HUES6 (cell line): ENCODE data around the gene RBM45.
"Not testable (repeated sequence)": the region's sequence is repeated elsewhere in the genome, so short reads cannot be mapped to it uniquely, and the experiment has no call there.

Source experiments
- H3K27ac ChIP-seq: 2 replicates; pipeline ENCODE4 v1.7.0; 2013; ENCODE audit warnings: low read depth, mild to moderate bottlenecking, low read length, inconsistent platforms
- H3K27me3 ChIP-seq: 2 replicates; pipeline ENCODE4 v1.6.1; 2013; ENCODE audit warnings: low read length; ENCODE audit not compliant: control insufficient read depth, insufficient read depth
- H3K36me3 ChIP-seq: 2 replicates; pipeline ENCODE4 v1.6.1; 2013; ENCODE audit warnings: low read length; ENCODE audit not compliant: control insufficient read depth, insufficient read depth
- H3K4me1 ChIP-seq: 2 replicates; pipeline ENCODE4 v1.6.1; 2013; ENCODE audit warnings: low read length; ENCODE audit not compliant: control insufficient read depth, insufficient read depth
- H3K4me3 ChIP-seq: 2 replicates; pipeline ENCODE4 v1.5.1; 2013; ENCODE audit warnings: low read depth, low read length
- H3K9ac ChIP-seq: one replicate; pipeline ENCODE4 v1.6.1; 2013; ENCODE audit warnings: mild to moderate bottlenecking, low read length
- H3K9me3 ChIP-seq: 2 replicates; pipeline ENCODE4 v1.6.1; 2013; ENCODE audit warnings: low read depth, low read length; ENCODE audit not compliant: control insufficient read depth, insufficient read depth

The RBM45 gene

GRCh38 chr2:178075006-178075326 lies 37.3 kb upstream of the RBM45 start:
- Histone ChIP-seq H3K9me3 (0 out of 2 replicates have a peak, but pooled peaks cover 6% of the 10 kb centered on the region), H3K9ac (no peak overlapping the region), H3K4me3 (no peak overlapping the region), H3K36me3 (no peaks in the 10 kb centered on the region), H3K4me1 (peaks cover 4% of the 10 kb centered on the region; the same call in 1 of the 2 replicates), H3K27me3 (peaks cover 36% of the 10 kb centered on the region), H3K27ac (no peak overlapping the region)

DNA sequence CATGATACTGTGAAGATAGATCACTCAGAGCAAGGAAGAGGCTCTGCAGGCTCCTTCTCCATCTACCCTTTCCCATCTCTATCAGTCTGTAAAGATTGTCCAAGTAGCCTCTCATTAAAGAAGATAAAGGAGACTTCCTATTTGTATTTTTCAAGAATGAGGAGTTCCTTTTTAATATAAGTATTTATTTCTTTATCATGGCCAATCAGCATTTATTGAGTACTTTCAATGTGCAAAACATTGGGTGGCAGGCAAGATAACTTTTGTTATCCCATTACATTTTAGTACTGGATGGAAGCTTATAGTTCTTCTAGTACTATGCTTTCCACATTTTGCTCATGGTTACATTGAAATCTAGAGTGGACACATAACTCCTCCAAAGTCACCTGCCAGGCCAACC lies 36.1 kb upstream of the RBM45 start:
- H3K9ac ChIP-seq: no peak overlapping the region

DNA sequence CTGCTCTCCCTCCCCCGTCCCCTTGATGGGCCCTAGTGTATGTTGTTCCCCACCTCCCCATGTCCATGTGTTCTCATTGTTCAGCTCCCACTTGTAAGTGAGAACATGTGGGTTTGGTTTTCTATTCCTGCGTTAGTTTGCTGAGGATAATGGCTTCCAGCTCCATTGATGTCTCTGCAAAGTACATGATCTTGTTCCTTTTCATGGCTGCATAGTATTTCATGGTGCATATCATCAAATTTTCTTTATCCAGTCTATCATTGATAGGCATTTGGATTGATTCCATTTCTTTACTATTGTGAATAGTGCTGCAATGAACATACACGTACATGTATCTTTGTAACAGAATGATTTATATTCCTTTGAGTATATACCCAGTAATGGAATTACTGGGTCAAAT lies 33.0 kb upstream of the RBM45 start:
- H3K4me3 ChIP-seq, H3K27me3 ChIP-seq, H3K4me1 ChIP-seq, H3K9ac ChIP-seq, H3K9me3 ChIP-seq, H3K27ac ChIP-seq, H3K36me3 ChIP-seq: not testable (repeated sequence)

More for the DNA sequence above, 36.1 kb upstream of the RBM45 start:
- Histone ChIP-seq H3K36me3 (no peaks in the 10 kb centered on the region), H3K27ac (no peak overlapping the region), H3K4me1 (peaks cover 4% of the 10 kb centered on the region; the same call in 1 of the 2 replicates), H3K4me3 (no peak overlapping the region), H3K27me3 (peaks cover 30% of the 10 kb centered on the region), H3K9me3 (0 out of 2 replicates have a peak, but pooled peaks cover 6% of the 10 kb centered on the region)

DNA sequence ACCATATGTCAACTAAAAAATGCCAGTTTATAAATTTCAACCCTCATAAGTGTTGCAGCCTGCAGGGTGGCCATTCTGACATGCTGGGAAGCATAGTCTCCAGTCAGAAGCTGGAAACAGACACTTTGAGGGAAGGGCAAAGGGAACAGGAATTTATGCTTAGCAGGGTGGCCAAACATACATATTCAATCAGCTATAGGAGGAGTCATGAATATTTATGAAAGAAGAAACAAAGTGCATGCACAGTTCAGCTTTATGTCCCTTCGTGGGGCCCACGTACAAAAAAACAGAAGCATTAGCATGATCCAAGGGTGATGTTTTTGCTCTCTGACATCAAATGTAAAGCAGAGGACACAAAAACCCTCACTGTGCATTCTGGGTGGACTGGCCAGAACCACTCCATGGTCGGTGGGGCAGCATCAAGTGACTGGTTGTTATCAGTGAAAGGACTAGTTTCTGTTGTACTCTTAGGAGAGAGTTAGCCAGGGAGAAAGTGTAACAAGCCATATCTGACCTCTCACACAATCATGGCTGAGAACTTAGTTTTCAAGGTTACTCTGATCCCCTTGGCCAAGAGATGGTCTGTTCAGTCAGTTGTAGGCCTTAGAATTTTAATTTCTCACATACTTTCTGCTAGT lies 29.7 kb upstream of the RBM45 start:
- Histone ChIP-seq H3K36me3 (no peaks in the 10 kb centered on the region), H3K27me3 (no peaks in the 10 kb centered on the region), H3K9me3 (0 out of 2 replicates have a peak, but pooled peaks cover 6% of the 10 kb centered on the region), H3K9ac (no peak overlapping the region), H3K4me1 (no peaks in the 10 kb centered on the region), H3K4me3 (no peak overlapping the region), H3K27ac (no peak overlapping the region)

- H3K4me3 ChIP-seq: no peak overlapping the region
- H3K4me1 ChIP-seq: no peaks in the 10 kb centered on the region; the same call in 1 of the 2 replicates
- H3K9ac ChIP-seq: no peak overlapping the region
- H3K9me3 ChIP-seq: 0 out of 2 replicates have a peak, but pooled peaks cover 4% of the 10 kb centered on the region
- H3K27ac ChIP-seq: no peak overlapping the region
- no peaks in the 10 kb centered on the region for H3K36me3 ChIP-seq
- no peaks in the 10 kb centered on the region for H3K27me3 ChIP-seq
These were observed 28.0 kb upstream of the RBM45 start for GRCh38 chr2:178084273-178084672.

DNA sequence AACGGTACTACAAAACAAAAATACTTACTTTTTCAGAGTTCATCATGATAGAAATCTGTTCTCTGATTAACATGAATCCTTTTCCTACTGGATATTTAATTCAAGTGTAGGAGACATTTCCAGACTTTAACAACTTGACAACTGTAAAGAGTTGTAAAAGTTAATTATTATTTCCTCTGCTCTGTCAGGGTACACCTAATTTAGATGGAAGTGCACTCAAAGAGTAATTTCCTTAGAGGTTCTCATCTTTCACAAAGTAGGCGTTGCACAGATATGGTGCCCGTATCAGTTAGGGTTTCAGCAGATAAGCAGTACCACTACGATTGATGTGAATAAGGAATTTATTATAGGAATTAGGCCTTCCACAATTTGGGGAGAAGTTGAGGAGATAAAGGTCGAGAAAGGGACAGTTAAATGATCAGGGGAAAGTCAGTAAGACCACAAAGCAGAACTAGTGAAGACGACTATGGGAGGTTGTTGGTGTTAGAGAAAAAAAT lies 23.4 kb upstream of the RBM45 start:
- Histone ChIP-seq H3K9me3 (no peaks in the 10 kb centered on the region), H3K27ac (no peak overlapping the region), H3K27me3 (no peaks in the 10 kb centered on the region), H3K4me3 (no peak overlapping the region), H3K4me1 (no peaks in the 10 kb centered on the region; the same call in 1 of the 2 replicates), H3K36me3 (no peaks in the 10 kb centered on the region), H3K9ac (no peak overlapping the region)

GRCh38 chr2:178093471-178093870 lies 18.8 kb upstream of the RBM45 start:
- no peak overlapping the region for H3K9ac ChIP-seq
- no peaks in the 10 kb centered on the region for H3K36me3 ChIP-seq
- H3K9me3 ChIP-seq: peaks cover 7% of the 10 kb centered on the region; the same call in 1 of the 2 replicates
- H3K4me1 ChIP-seq: no peaks in the 10 kb centered on the region; the same call in 1 of the 2 replicates
- no peaks in the 10 kb centered on the region for H3K27me3 ChIP-seq
- no peak overlapping the region for H3K4me3 ChIP-seq
- H3K27ac ChIP-seq: no peak overlapping the region

GRCh38 chr2:178101321-178102079 lies 10.7 kb upstream of the RBM45 start:
- Histone ChIP-seq H3K9me3 (no peaks in the 10 kb centered on the region), H3K36me3 (no peaks in the 10 kb centered on the region), H3K9ac (no peak overlapping the region), H3K27me3 (no peaks in the 10 kb centered on the region), H3K4me3 (no peak overlapping the region), H3K4me1 (no peaks in the 10 kb centered on the region), H3K27ac (no peak overlapping the region)

GRCh38 chr2:178105566-178105965 lies 6.7 kb upstream of the RBM45 start:
- no peaks in the 10 kb centered on the region for H3K27me3 ChIP-seq
- no peak overlapping the region for H3K27ac ChIP-seq
- H3K4me3 ChIP-seq: no peak overlapping the region
- no peaks in the 10 kb centered on the region for H3K4me1 ChIP-seq
- no peak overlapping the region for H3K9ac ChIP-seq
- no peaks in the 10 kb centered on the region for H3K36me3 ChIP-seq
- no peaks in the 10 kb centered on the region for H3K9me3 ChIP-seq

- H3K9me3 ChIP-seq: no peaks in the 10 kb centered on the region
- no peak overlapping the region for H3K9ac ChIP-seq
- H3K27ac ChIP-seq: no peak overlapping the region
- no peak overlapping the region for H3K4me3 ChIP-seq
- no peaks in the 10 kb centered on the region for H3K27me3 ChIP-seq
- no peaks in the 10 kb centered on the region for H3K36me3 ChIP-seq
- H3K4me1 ChIP-seq: no peaks in the 10 kb centered on the region
These were observed 6.2 kb upstream of the RBM45 start for GRCh38 chr2:178106053-178106452.

DNA sequence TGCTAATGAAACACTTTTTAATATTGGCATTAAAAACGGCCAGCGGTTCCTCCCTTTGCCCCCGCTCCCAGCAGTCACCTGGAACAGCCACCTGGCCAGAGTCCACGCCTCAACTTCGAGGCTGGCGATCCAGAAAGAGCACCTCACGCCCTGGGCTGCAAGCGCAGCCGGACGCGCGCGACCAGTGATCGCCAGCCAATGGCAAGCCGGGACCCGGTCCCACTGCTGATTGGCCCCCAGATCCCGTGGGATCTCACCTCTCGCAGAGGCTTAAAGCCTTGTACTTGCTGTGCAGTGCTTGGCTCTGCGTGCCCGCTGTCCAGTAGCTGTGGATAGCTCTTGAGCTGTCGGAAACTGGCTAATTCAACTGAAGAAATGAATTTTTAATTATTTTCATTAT lies 4.1 kb upstream of the RBM45 start:
- Histone ChIP-seq H3K9ac (no peak overlapping the region), H3K4me3 (no peak overlapping the region), H3K36me3 (no peaks in the 10 kb centered on the region), H3K27me3 (no peaks in the 10 kb centered on the region), H3K4me1 (peaks cover 1% of the 10 kb centered on the region; the same call in 1 of the 2 replicates), H3K9me3 (no peaks in the 10 kb centered on the region), H3K27ac (no peak overlapping the region)
